GM12891 (cell line): ENCODE results near the gene NELFCD.
"Not testable (repeated sequence)": the region's sequence is repeated elsewhere in the genome, so short reads cannot be mapped to it uniquely, and the experiment has no call there.

Experiments
- DNase-seq: peaks from one replicate; pipeline ENCODE4 v3.0.0; 2011; ENCODE audit warnings: low spot score; ENCODE audit not compliant: insufficient read length
- FAIRE-seq: peaks from 2 replicates; lab custom pipeline; 2011; peaks lifted over from hg19 to GRCh38; lab: Jason Lieb, UNC
- PAX5 ChIP-seq: IDR thresholded peaks from 2 replicates; pipeline ENCODE4 v1.6.1; 2011; ENCODE audit warnings: low read length, moderate library complexity, mild to moderate bottlenecking; ENCODE audit not compliant: insufficient read depth, severe bottlenecking
- POLR2A ChIP-seq: IDR thresholded peaks from 2 replicates; pipeline ENCODE4 v1.6.1; 2011; ENCODE audit warnings: low read depth, low read length, control low read depth
- POLR2AphosphoS5 ChIP-seq: IDR thresholded peaks from 2 replicates; pipeline ENCODE4 v1.6.1; 2011; ENCODE audit warnings: low read depth, low read length, control low read depth
- POU2F2 ChIP-seq: IDR thresholded peaks from 2 replicates; pipeline ENCODE4 v1.6.1; 2011; ENCODE audit warnings: low read depth, mild to moderate bottlenecking, control low read depth, low read length, moderate library complexity
- SPI1 ChIP-seq: IDR thresholded peaks from 2 replicates; pipeline ENCODE4 v1.6.1; 2011; ENCODE audit warnings: low read depth, low read length, control low read depth
- TAF1 ChIP-seq: IDR thresholded peaks from 2 replicates; pipeline ENCODE4 v1.6.1; 2011; ENCODE audit warnings: low read depth, low read length, control low read depth

Gene NELFCD

GRCh38 chr20:59006864-59007664 lies 26.0 kb downstream of the NELFCD start, which contains the start of gene CTSZ:
Gene CTSZ, minus strand, starts transcription at chr20:59007254. Its CDS starts 126 bp downstream, at chr20:59007128.
- DNase-seq (peak; percentile 61), FAIRE-seq (peak; percentile 40)
- TF ChIP-seq POLR2AphosphoS5 (peak; percentile 74), PAX5 (no peak), SPI1 (no peak), POLR2A (peak; percentile 62), TAF1 (no peak; the same call in 1 of the 2 replicates), POU2F2 (peak; percentile 47)

- DNase-seq = peak; percentile 80
- FAIRE-seq = peak; percentile 26
- TF ChIP-seq TAF1 (peak; percentile 44; the same call in 1 of the 2 replicates), POLR2AphosphoS5 (peak; percentile 32; the same call in 1 of the 2 replicates), POU2F2 (peak; percentile 88), SPI1 (peak; percentile 100), POLR2A (peak; percentile 40; the same call in 1 of the 2 replicates), PAX5 (peak; percentile 40)
Measured at GRCh38 chr20:59007665-59008511, 26.8 kb downstream of the NELFCD start.

- DNase-seq = no peak
- TF ChIP-seq TAF1 (no peak), SPI1 (no peak), POLR2A (no peak), PAX5 (no peak), POLR2AphosphoS5 (no peak), POU2F2 (no peak)
- no peak for FAIRE-seq
Measured at GRCh38 chr20:59008715-59009336, 27.8 kb downstream of the NELFCD start.

GRCh38 chr20:59010321-59010994 lies 29.4 kb downstream of the NELFCD start:
- FAIRE-seq = no peak
- TF ChIP-seq POU2F2 = no peak
- no peak for TF ChIP-seq POLR2AphosphoS5
- TF ChIP-seq SPI1 = no peak
- no peak for TF ChIP-seq TAF1
- no peak for TF ChIP-seq PAX5
- TF ChIP-seq POLR2A = no peak

GRCh38 chr20:59010995-59011873 lies 30.2 kb downstream of the NELFCD start:
- TF ChIP-seq SPI1 (no peak), POLR2A (no peak), POLR2AphosphoS5 (no peak), PAX5 (no peak), POU2F2 (no peak), TAF1 (no peak)
- FAIRE-seq (no peak), DNase-seq (no peak)

More at GRCh38 chr20:59010321-59010994, 29.4 kb downstream of the NELFCD start:
- no peak for DNase-seq

DNA sequence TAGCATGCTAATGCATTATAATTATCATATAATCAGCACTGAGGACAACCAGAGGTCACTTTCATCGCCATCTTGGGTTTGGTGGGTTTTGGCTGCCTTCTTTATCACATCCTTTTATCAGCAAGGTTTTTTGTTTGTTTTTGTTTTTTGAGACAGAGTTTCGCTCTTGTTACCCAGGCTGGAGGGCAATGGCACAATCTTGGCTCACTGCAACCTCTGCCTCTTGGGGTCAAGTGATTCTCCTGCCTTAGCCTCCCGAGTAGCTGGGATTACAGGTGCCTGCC lies 30.8 kb downstream of the NELFCD start:
- not testable (repeated sequence) for FAIRE-seq, DNase-seq

DNA sequence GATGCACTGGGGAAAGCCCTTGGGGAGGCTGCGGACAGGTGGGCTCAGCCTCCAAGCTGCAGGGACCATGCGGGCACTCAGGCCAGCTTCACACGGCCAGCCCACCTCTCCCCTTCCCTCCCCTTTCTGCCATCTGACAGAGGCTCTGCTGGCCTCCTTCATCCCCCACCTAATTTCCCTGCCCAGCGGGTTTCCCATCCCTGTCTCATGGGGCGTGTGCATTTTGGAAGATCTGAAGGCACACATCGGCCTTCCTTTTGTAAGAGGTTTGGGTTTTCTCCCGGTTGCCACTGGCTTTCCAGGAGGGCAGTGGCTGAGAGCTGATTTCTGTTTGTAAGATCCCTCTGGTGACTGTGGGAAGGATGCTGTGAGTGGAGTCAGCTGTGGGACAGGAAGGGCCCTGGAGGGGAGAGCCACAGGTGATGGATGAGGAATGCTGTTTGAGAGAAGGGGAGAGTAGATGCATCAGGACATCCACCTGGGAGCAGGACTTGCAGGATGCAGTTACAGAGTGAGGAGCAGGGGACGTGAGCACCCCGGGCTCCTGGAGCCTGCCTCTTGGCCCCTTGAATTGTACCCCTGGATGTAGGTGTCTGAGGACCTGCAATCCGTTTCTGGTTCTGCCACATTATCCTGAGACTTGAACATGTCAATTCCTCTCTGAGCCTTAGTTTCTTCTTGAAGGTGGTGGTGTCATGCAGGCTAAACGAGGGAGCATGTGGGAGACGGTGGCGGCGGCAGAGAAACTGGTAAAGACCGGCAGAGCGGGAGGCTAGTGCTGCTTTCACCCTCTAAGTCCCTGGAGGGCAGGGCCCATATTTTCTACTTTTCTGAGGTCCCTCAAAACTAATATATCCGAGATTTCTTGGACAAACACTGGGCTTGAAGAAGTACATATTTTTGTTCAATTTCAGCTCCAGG lies 32.2 kb downstream of the NELFCD start:
- TF ChIP-seq SPI1 = no peak
- no peak for TF ChIP-seq POLR2A
- TF ChIP-seq POU2F2 = no peak
- TF ChIP-seq POLR2AphosphoS5 = no peak
- no peak for TF ChIP-seq TAF1
- TF ChIP-seq PAX5 = no peak
- FAIRE-seq (no peak), DNase-seq (no peak)
